Activated CD4-positive, alpha-beta T cell treated with anti-CD3 and anti-CD28 coated beads, Interleukin-2, amount 50 U/mL, for 4 hours (primary cell): Measurements from ENCODE around the gene CIPC.

Experiments
- DNase-seq, 2 experiments: peaks; one replicate each; pipeline ENCODE4 v3.0.0-alpha.2; 2020

Gene CIPC

GRCh38 chr14:77155083-77155482, 57.0 kb downstream of the CIPC start:
- no peak for DNase-seq

GRCh38 chr14:77157740-77158139, 59.7 kb downstream of the CIPC start:
- no peak for DNase-seq

GRCh38 chr14:77158175-77158881, 60.3 kb downstream of the CIPC start:
- no peak for DNase-seq

- DNase-seq, result no peak
Measured at GRCh38 chr14:77158882-77159255, 60.8 kb downstream of the CIPC start.

GRCh38 chr14:77161011-77161410, 63.0 kb downstream of the CIPC start:
- DNase-seq, result no peak
